Mesenchymal stem cell (in vitro differentiated cells and primary cell): Measurements from ENCODE around the gene APBB1IP. TPM values are rescaled to one million over a fixed set of nuclear protein-coding genes. Genes with fewer than 3 reads are reported as not detected.
"Not testable (repeated sequence)": the region's sequence is repeated elsewhere in the genome, so short reads cannot be mapped to it uniquely, and the experiment has no call there.

Experiments used
- DNase-seq: peaks from one replicate; pipeline ENCODE4 v3.0.0-alpha.2; 2013
- H2AFZ ChIP-seq: one replicate; pipeline ENCODE4 v1.6.1; 2013; ENCODE audit warnings: low read depth, mild to moderate bottlenecking, control low read depth, inconsistent platforms, low read length, moderate library complexity
- H2AK5ac ChIP-seq: 2 replicates; pipeline ENCODE4 v1.6.1; 2013; ENCODE audit warnings: low read length, moderate library complexity, mild to moderate bottlenecking, inconsistent platforms; ENCODE audit not compliant: severe bottlenecking
- H2BK120ac ChIP-seq: one replicate; pipeline ENCODE4 v1.6.1; 2013; ENCODE audit warnings: low read depth, mild to moderate bottlenecking, inconsistent platforms, low read length, moderate library complexity
- H2BK12ac ChIP-seq, 2 experiments: one replicate each; pipeline ENCODE4 v1.6.1; 2013; ENCODE audit warnings: inconsistent platforms in 2 of 2, low read length in 2 of 2, mild to moderate bottlenecking in 2 of 2, moderate library complexity in 2 of 2, control low read depth in 1 of 2
- H2BK15ac ChIP-seq: one replicate; pipeline ENCODE4 v1.6.1; 2013; ENCODE audit warnings: mild to moderate bottlenecking, low read depth, inconsistent platforms; ENCODE audit not compliant: poor library complexity, severe bottlenecking
- H2BK5ac ChIP-seq: 2 replicates; pipeline ENCODE4 v1.6.1; 2013; ENCODE audit warnings: low read depth, mild to moderate bottlenecking, low read length, control low read depth, inconsistent platforms; ENCODE audit not compliant: poor library complexity, severe bottlenecking
- H3K14ac ChIP-seq, 2 experiments: one replicate each; pipeline ENCODE4 v1.6.1; 2013; ENCODE audit warnings: inconsistent platforms in 2 of 2, low read length in 2 of 2, control low read depth in 1 of 2, mild to moderate bottlenecking in 1 of 2, moderate library complexity in 1 of 2
- H3K18ac ChIP-seq, 2 experiments: one replicate each; pipeline ENCODE4 v1.6.1; 2013; ENCODE audit warnings: inconsistent platforms in 2 of 2, low read length in 2 of 2, control low read depth in 1 of 2, low read depth in 1 of 2, mild to moderate bottlenecking in 1 of 2
- H3K23ac ChIP-seq, 2 experiments: one replicate each; pipeline ENCODE4 v1.6.1; 2013; ENCODE audit warnings: inconsistent platforms in 2 of 2, low read length in 2 of 2, mild to moderate bottlenecking in 2 of 2, moderate library complexity in 2 of 2, control low read depth in 1 of 2
- H3K27ac ChIP-seq: 2 replicates; pipeline ENCODE4 v1.5.1; 2013; ENCODE audit warnings: mild to moderate bottlenecking, moderate library complexity, low read length, control low read depth, inconsistent platforms; ENCODE audit not compliant: poor library complexity, severe bottlenecking
- H3K27me3 ChIP-seq, 2 experiments: 2 replicates each; pipeline versions ENCODE4 v1.6.1 to v1.7.0; 2013; ENCODE audit warnings: low read length in 2 of 2, mild to moderate bottlenecking in 2 of 2, moderate library complexity in 2 of 2, control low read depth in 1 of 2, inconsistent platforms in 1 of 2; ENCODE audit not compliant: control insufficient read depth in 1 of 2, insufficient read depth in 1 of 2
- H3K36me3 ChIP-seq, 2 experiments: 2 replicates each; pipeline versions ENCODE4 v1.6.1 to v1.7.0; 2013; ENCODE audit warnings: low read length in 2 of 2, control low read depth in 1 of 2, inconsistent platforms in 1 of 2, low read depth in 1 of 2, mild to moderate bottlenecking in 1 of 2; ENCODE audit not compliant: insufficient read depth in 2 of 2, control insufficient read depth in 1 of 2
- H3K4ac ChIP-seq, 2 experiments: one replicate each; pipeline ENCODE4 v1.6.1; 2013; ENCODE audit warnings: inconsistent platforms in 2 of 2, low read length in 2 of 2, mild to moderate bottlenecking in 2 of 2, moderate library complexity in 2 of 2, control low read depth in 1 of 2, low read depth in 1 of 2
- H3K4me1 ChIP-seq: 2 replicates; pipeline ENCODE4 v1.6.1; 2013; ENCODE audit warnings: low read depth, low read length, control low read depth; ENCODE audit not compliant: control insufficient read depth, insufficient read depth
- H3K4me2 ChIP-seq: 2 replicates; pipeline ENCODE4 v1.6.1; 2013; ENCODE audit warnings: low read length, mild to moderate bottlenecking, inconsistent platforms; ENCODE audit not compliant: poor library complexity, severe bottlenecking
- H3K4me3 ChIP-seq, 2 experiments: 2 replicates each; pipeline versions ENCODE4 v1.5.1 to v1.7.0; 2013; ENCODE audit warnings: low read length in 2 of 2, mild to moderate bottlenecking in 2 of 2, control low read depth in 1 of 2, low read depth in 1 of 2; ENCODE audit not compliant: insufficient read depth in 1 of 2
- H3K79me1 ChIP-seq: replicated peaks from 2 replicates; pipeline ENCODE4 v1.6.1; 2013; ENCODE audit warnings: mild to moderate bottlenecking, control low read depth, low read length, inconsistent platforms; ENCODE audit not compliant: poor library complexity, severe bottlenecking
- H3K9ac ChIP-seq: 2 replicates; pipeline ENCODE4 v1.7.0; 2013; ENCODE audit warnings: mild to moderate bottlenecking, low read length, moderate library complexity
- H3K9me3 ChIP-seq: 2 replicates; pipeline ENCODE4 v1.7.0; 2013; ENCODE audit warnings: mild to moderate bottlenecking, low read length; ENCODE audit not compliant: control insufficient read depth
- H4K8ac ChIP-seq: one replicate; pipeline ENCODE4 v1.6.1; 2013; ENCODE audit warnings: inconsistent platforms, mild to moderate bottlenecking, low read length, moderate library complexity
- H4K91ac ChIP-seq: one replicate; pipeline ENCODE4 v1.6.1; 2013; ENCODE audit warnings: mild to moderate bottlenecking, low read length, inconsistent platforms
- WGBS: methylation state at CpG from one replicate; pipeline ENCODE4 v1.1.7; 2013; ENCODE audit warnings: mixed read lengths; 5-methylcytosine and 5-hydroxymethylcytosine counted together
- polyA plus RNA-seq, 2 experiments: library from polyadenylated mRNA; stranded (reverse); fragments of 200-250 nt; gene quantifications; one replicate each; pipeline ENCODE4 v1.2.3, GENCODE V29; 2013

APBB1IP gene
- polyA plus RNA-seq (2013, experiment 1 of 2) = 0.15 TPM
- 0.08 TPM for polyA plus RNA-seq (2013, experiment 2 of 2)

GRCh38 chr10:26437637-26438461 lies at the start of gene APBB1IP:
Gene APBB1IP (plus strand): TSS chr10:26438341. CDS start chr10:26492327, 53,986 bp downstream.
- Histone ChIP-seq H2BK12ac (no peak within 1 kb of the TSS), H2AK5ac (no peak within 1 kb of the TSS), H2AFZ (no peak within 1 kb of the TSS), H2BK5ac (no peak within 1 kb of the TSS), H4K91ac (no peak within 1 kb of the TSS), H3K23ac (no peak within 1 kb of the TSS), H3K79me1 (no peaks in the 10 kb centered on the region), H3K4me1 (peaks cover 8% of the 10 kb centered on the region), H3K27me3 (peaks cover 0 to 8% of the 10 kb centered on the region in 2 experiments), H4K8ac (no peak within 1 kb of the TSS), H3K9ac (peak within 1 kb of the TSS; percentile 96), H3K18ac (no peak within 1 kb of the TSS), H3K36me3 (peaks cover 0 to 20% of the 10 kb centered on the region in 2 experiments), H3K27ac (no peak within 1 kb of the TSS), H3K4me3 (peak within 1 kb of the TSS in 1 of 2 experiments; percentile 85), H3K9me3 (no peaks in the 10 kb centered on the region), H3K4ac (no peak within 1 kb of the TSS), H3K4me2 (peak within 1 kb of the TSS; percentile 68), H2BK120ac (no peak within 1 kb of the TSS), H3K14ac (no peak within 1 kb of the TSS), H2BK15ac (no peak within 1 kb of the TSS)
- no peak for DNase-seq
- 55% methylated on average over 28 of the region's 36 CpGs for WGBS

GRCh38 chr10:26389533-26389932 lies 48.6 kb upstream of the APBB1IP start:
- no peak overlapping the region for H3K18ac ChIP-seq
- no peak for DNase-seq
- no peak overlapping the region for H2BK120ac ChIP-seq
- no peak overlapping the region for H3K4ac ChIP-seq
- peaks cover 5 to 14% of the 10 kb centered on the region in 2 experiments for H3K27me3 ChIP-seq
- H2BK15ac ChIP-seq = no peak overlapping the region
- H3K79me1 ChIP-seq = no peaks in the 10 kb centered on the region
- no peak overlapping the region for H2BK12ac ChIP-seq
- no peaks in the 10 kb centered on the region for H3K9me3 ChIP-seq
- no peak overlapping the region for H3K4me2 ChIP-seq
- H3K9ac ChIP-seq = no peak overlapping the region
- H4K8ac ChIP-seq = no peak overlapping the region
- no peak overlapping the region for H3K27ac ChIP-seq
- H2AK5ac ChIP-seq = no peak overlapping the region
- 57% methylated on average over 1 of the region's 3 CpGs for WGBS
- peaks cover 4% of the 10 kb centered on the region for H3K4me1 ChIP-seq
- no peak overlapping the region for H3K23ac ChIP-seq
- H2AFZ ChIP-seq = no peak overlapping the region
- no peak overlapping the region for H4K91ac ChIP-seq
- no peak overlapping the region for H2BK5ac ChIP-seq
- H3K36me3 ChIP-seq = no peaks in the 10 kb centered on the region
- no peak overlapping the region for H3K4me3 ChIP-seq
- no peak overlapping the region for H3K14ac ChIP-seq

- no peak overlapping the region for H2BK5ac ChIP-seq
- H3K14ac ChIP-seq = no peak overlapping the region
- 36% methylated on average over 64 of the region's 69 CpGs for WGBS
- no peaks in the 10 kb centered on the region for H3K9me3 ChIP-seq
- H2BK15ac ChIP-seq = no peak overlapping the region
- H2BK12ac ChIP-seq = no peak overlapping the region
- no peak overlapping the region for H2BK120ac ChIP-seq
- H3K4me3 ChIP-seq = no peak overlapping the region
- no peak for DNase-seq
- no peaks in the 10 kb centered on the region for H3K79me1 ChIP-seq
- H3K4me2 ChIP-seq = peak overlapping the region; percentile 7
- H3K4ac ChIP-seq = no peak overlapping the region
- H4K8ac ChIP-seq = no peak overlapping the region
- no peak overlapping the region for H3K23ac ChIP-seq
- no peak overlapping the region for H3K9ac ChIP-seq
- no peak overlapping the region for H3K27ac ChIP-seq
- H3K18ac ChIP-seq = no peak overlapping the region
- H3K36me3 ChIP-seq = no peaks in the 10 kb centered on the region
- peaks cover 4% of the 10 kb centered on the region for H3K4me1 ChIP-seq
- no peak overlapping the region for H4K91ac ChIP-seq
- H3K27me3 ChIP-seq = peaks cover 5 to 19% of the 10 kb centered on the region in 2 experiments
- no peak overlapping the region for H2AK5ac ChIP-seq
- no peak overlapping the region for H2AFZ ChIP-seq
Observed at GRCh38 chr10:26391701-26392695, 46.1 kb upstream of the APBB1IP start.

DNA sequence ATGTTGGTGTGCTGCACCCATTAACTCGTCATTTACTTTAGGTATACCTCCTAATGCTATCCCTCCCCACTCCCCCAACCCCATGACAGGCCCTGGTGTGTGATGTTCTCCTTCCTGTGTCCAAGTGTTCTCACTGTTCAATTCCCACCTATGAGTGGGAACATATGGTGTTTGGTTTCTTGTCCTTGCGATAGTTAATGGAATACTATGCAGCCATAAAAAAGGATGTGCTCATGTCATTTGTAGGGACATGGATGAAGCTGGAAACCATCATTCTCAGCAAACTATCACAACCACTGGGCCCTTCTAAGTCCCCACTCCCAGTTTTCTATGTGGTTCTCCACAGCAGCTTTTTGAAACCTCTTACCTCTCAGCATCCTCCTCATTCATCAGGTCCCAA lies 39.8 kb upstream of the APBB1IP start:
- H3K23ac ChIP-seq, H4K91ac ChIP-seq, H3K27ac ChIP-seq, H2BK5ac ChIP-seq, H2AFZ ChIP-seq, H3K4me3 ChIP-seq, H3K36me3 ChIP-seq, H3K4ac ChIP-seq, H3K79me1 ChIP-seq, H3K27me3 ChIP-seq, H2BK12ac ChIP-seq, H2BK120ac ChIP-seq, H3K18ac ChIP-seq, H3K9ac ChIP-seq, H4K8ac ChIP-seq, H3K14ac ChIP-seq, H2BK15ac ChIP-seq, H2AK5ac ChIP-seq, H3K4me2 ChIP-seq, H3K9me3 ChIP-seq, H3K4me1 ChIP-seq, DNase-seq: not testable (repeated sequence)
- WGBS = no CpG with 5 or more reads among the region's 2 CpGs
